HEK293T (cell line): ENCODE data around the gene NLRP4.

ENCODE experiments used
- ELF4 ChIP-seq: fragments of 450-650 bp; IDR thresholded peaks from 2 replicates; pipeline ENCODE4 v1.6.1; 2017; ENCODE audit warnings: antibody characterized with exemption
- FOXK2 ChIP-seq: fragments of 450-650 bp; IDR thresholded peaks from 2 replicates; pipeline ENCODE4 v1.6.1; 2016; ENCODE audit warnings: mild to moderate bottlenecking

- TF ChIP-seq FOXK2, result no peak
- no peak for TF ChIP-seq ELF4
Measured at GRCh38 chr19:55901369-55902079, 65.2 kb downstream of the NLRP4 start.
